ENCODE results near the gene C1orf174. TPM values are rescaled to one million over a fixed set of nuclear protein-coding genes. Genes with fewer than 3 reads are reported as not detected.

C1orf174 gene
- total and polyA plus RNA-seq, 2 of the 13 experiments (the other 11 are each of a cell fraction or from before 2014, with no cell fraction given) = 21.6 to 31.4 TPM

DNA sequence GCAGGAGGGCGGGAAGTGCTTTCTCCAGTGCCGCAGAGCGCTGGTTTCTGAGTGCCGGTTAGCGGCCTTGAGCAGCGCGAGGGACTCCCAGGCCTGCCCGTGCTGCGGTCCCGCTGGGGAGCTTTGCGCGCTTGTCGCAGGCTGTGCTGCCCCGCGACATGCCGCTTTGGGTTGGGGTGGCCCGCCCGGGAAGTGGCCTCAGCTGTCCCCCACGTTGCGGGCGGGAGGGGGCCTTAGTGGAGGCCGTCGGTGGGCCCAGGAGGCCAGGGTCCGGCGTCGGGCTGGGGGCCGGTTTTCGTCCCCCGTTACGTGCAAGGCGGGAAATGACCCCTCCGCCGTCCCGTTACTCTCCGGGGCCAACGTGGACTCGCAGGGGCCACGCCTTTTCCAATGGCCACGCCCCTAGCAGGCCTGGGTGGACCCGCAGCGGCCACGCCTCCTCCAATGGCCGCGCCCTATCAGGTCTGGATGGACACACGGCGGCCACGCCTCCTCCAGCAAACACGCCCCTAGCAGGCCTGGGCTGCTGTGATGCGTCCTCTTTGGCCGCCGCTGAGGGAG lies 977 bp upstream of the C1orf174 start (continued):
- TF ChIP-seq ZNF274 (CRISPR knock-in tag; IDR thresholded peaks at IDR 0.05) (no peak; the same call in 1 of the 2 replicates), ZNF44 (CRISPR knock-in tag; IDR thresholded peaks at IDR 0.05) (no peak), PAWR (CRISPR knock-in tag; IDR thresholded peaks at IDR 0.05; ENCODE audit: borderline replicate concordance) (no peak), FLYWCH1 (CRISPR knock-in tag; IDR thresholded peaks at IDR 0.05) (no peak), RXRA (CRISPR knock-in tag; IDR thresholded peaks at IDR 0.05) (peak; percentile 70; the same call in 1 of the 2 replicates), ADNP (CRISPR knock-in tag; IDR thresholded peaks at IDR 0.05) (no peak), ZNF607 (CRISPR knock-in tag; IDR thresholded peaks at IDR 0.05; ENCODE audit: borderline replicate concordance) (peak; percentile 87), NFE2 (CRISPR knock-in tag; IDR thresholded peaks at IDR 0.05) (no peak), ZNF766 (CRISPR knock-in tag; IDR thresholded peaks at IDR 0.05; ENCODE audit: borderline replicate concordance) (no peak), AGO1 (IDR thresholded peaks at IDR 0.05; ENCODE audit: low read depth, low read length, poor library complexity, severe bottlenecking) (no peak), PHF8 (CRISPR knock-in tag; IDR thresholded peaks at IDR 0.05) (peak; percentile 70), TAF1 (CRISPR knock-in tag; IDR thresholded peaks at IDR 0.05) (peak; percentile 76; the same call in 1 of the 2 replicates), MXD4 (CRISPR knock-in tag; IDR thresholded peaks at IDR 0.05) (0 out of 2 replicates have a peak, but pooled peaks have one; percentile 36)
- TF ChIP-seq, protein P1, sequence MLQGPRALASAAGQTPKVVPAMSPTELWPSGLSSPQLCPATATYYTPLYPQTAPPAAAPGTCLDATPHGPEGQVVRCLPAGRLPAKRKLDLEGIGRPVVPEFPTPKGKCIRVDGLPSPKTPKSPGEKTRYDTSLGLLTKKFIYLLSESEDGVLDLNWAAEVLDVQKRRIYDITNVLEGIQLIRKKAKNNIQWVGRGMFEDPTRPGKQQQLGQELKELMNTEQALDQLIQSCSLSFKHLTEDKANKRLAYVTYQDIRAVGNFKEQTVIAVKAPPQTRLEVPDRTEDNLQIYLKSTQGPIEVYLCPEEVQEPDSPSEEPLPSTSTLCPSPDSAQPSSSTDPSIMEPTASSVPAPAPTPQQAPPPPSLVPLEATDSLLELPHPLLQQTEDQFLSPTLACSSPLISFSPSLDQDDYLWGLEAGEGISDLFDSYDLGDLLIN (CRISPR knock-in tag; IDR thresholded peaks at IDR 0.05; ENCODE audit: borderline replicate concordance) = 0 out of 2 replicates have a peak, but pooled peaks have one; percentile 50
- TF ChIP-seq, protein P2, sequence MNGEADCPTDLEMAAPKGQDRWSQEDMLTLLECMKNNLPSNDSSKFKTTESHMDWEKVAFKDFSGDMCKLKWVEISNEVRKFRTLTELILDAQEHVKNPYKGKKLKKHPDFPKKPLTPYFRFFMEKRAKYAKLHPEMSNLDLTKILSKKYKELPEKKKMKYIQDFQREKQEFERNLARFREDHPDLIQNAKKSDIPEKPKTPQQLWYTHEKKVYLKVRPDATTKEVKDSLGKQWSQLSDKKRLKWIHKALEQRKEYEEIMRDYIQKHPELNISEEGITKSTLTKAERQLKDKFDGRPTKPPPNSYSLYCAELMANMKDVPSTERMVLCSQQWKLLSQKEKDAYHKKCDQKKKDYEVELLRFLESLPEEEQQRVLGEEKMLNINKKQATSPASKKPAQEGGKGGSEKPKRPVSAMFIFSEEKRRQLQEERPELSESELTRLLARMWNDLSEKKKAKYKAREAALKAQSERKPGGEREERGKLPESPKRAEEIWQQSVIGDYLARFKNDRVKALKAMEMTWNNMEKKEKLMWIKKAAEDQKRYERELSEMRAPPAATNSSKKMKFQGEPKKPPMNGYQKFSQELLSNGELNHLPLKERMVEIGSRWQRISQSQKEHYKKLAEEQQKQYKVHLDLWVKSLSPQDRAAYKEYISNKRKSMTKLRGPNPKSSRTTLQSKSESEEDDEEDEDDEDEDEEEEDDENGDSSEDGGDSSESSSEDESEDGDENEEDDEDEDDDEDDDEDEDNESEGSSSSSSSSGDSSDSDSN (CRISPR knock-in tag; IDR thresholded peaks at IDR 0.05) = peak; percentile 41; the same call in 1 of the 2 replicates
- TF ChIP-seq, protein P3, sequence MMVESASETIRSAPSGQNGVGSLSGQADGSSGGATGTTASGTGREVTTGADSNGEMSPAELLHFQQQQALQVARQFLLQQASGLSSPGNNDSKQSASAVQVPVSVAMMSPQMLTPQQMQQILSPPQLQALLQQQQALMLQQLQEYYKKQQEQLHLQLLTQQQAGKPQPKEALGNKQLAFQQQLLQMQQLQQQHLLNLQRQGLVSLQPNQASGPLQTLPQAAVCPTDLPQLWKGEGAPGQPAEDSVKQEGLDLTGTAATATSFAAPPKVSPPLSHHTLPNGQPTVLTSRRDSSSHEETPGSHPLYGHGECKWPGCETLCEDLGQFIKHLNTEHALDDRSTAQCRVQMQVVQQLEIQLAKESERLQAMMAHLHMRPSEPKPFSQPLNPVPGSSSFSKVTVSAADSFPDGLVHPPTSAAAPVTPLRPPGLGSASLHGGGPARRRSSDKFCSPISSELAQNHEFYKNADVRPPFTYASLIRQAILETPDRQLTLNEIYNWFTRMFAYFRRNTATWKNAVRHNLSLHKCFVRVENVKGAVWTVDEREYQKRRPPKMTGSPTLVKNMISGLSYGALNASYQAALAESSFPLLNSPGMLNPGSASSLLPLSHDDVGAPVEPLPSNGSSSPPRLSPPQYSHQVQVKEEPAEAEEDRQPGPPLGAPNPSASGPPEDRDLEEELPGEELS (CRISPR knock-in tag; IDR thresholded peaks at IDR 0.05) = no peak
- TF ChIP-seq, protein P4, sequence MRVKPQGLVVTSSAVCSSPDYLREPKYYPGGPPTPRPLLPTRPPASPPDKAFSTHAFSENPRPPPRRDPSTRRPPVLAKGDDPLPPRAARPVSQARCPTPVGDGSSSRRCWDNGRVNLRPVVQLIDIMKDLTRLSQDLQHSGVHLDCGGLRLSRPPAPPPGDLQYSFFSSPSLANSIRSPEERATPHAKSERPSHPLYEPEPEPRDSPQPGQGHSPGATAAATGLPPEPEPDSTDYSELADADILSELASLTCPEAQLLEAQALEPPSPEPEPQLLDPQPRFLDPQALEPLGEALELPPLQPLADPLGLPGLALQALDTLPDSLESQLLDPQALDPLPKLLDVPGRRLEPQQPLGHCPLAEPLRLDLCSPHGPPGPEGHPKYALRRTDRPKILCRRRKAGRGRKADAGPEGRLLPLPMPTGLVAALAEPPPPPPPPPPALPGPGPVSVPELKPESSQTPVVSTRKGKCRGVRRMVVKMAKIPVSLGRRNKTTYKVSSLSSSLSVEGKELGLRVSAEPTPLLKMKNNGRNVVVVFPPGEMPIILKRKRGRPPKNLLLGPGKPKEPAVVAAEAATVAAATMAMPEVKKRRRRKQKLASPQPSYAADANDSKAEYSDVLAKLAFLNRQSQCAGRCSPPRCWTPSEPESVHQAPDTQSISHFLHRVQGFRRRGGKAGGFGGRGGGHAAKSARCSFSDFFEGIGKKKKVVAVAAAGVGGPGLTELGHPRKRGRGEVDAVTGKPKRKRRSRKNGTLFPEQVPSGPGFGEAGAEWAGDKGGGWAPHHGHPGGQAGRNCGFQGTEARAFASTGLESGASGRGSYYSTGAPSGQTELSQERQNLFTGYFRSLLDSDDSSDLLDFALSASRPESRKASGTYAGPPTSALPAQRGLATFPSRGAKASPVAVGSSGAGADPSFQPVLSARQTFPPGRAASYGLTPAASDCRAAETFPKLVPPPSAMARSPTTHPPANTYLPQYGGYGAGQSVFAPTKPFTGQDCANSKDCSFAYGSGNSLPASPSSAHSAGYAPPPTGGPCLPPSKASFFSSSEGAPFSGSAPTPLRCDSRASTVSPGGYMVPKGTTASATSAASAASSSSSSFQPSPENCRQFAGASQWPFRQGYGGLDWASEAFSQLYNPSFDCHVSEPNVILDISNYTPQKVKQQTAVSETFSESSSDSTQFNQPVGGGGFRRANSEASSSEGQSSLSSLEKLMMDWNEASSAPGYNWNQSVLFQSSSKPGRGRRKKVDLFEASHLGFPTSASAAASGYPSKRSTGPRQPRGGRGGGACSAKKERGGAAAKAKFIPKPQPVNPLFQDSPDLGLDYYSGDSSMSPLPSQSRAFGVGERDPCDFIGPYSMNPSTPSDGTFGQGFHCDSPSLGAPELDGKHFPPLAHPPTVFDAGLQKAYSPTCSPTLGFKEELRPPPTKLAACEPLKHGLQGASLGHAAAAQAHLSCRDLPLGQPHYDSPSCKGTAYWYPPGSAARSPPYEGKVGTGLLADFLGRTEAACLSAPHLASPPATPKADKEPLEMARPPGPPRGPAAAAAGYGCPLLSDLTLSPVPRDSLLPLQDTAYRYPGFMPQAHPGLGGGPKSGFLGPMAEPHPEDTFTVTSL (CRISPR knock-in tag; IDR thresholded peaks at IDR 0.05; ENCODE audit: borderline replicate concordance) = peak; percentile 59
- TF ChIP-seq, protein P5, sequence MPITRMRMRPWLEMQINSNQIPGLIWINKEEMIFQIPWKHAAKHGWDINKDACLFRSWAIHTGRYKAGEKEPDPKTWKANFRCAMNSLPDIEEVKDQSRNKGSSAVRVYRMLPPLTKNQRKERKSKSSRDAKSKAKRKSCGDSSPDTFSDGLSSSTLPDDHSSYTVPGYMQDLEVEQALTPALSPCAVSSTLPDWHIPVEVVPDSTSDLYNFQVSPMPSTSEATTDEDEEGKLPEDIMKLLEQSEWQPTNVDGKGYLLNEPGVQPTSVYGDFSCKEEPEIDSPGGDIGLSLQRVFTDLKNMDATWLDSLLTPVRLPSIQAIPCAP (CRISPR knock-in tag; IDR thresholded peaks at IDR 0.05; ENCODE audit: low read depth) = no peak
